Omental fat pad (tissue), 4 donors: ENCODE data around the gene PCSK9. TPM values are rescaled to one million over a fixed set of nuclear protein-coding genes. Genes with fewer than 3 reads are reported as not detected.

Source experiments
- ATAC-seq: fragments of 150-250 bp; one replicate; pipeline ENCODE4 v1.9.1; 2016; ENCODE audit warnings: mild to moderate bottlenecking, moderate library complexity; ENCODE audit not compliant: low FRiP score
- DNase-seq: peaks from one replicate; pipeline ENCODE4 v3.0.0-alpha.2; 2019; ENCODE audit warnings: low spot score
- total RNA-seq, 4 donors: library from RNA; depleted of rRNA; stranded (reverse); fragments of >200 nt; gene quantifications; one replicate each; pipeline ENCODE4 v1.1.0, GENCODE V29; 2016
- TF ChIP-seq, protein P1 (sequence below), 3 donors: fragments of 450-650 bp; IDR thresholded peaks; one replicate each; pipeline ENCODE4 v1.5.1; 2016 to 2017; ENCODE audit warnings: antibody characterized with exemption in 3 of 3, mild to moderate bottlenecking in 3 of 3, moderate library complexity in 2 of 3

Gene PCSK9
- total RNA-seq, 4 donors from 2014 or later: 0.56 to 0.95 (median 0.80) TPM

GRCh38 chr1:55048453-55049270, 9.3 kb downstream of the PCSK9 start:
- TF ChIP-seq, protein P1, sequence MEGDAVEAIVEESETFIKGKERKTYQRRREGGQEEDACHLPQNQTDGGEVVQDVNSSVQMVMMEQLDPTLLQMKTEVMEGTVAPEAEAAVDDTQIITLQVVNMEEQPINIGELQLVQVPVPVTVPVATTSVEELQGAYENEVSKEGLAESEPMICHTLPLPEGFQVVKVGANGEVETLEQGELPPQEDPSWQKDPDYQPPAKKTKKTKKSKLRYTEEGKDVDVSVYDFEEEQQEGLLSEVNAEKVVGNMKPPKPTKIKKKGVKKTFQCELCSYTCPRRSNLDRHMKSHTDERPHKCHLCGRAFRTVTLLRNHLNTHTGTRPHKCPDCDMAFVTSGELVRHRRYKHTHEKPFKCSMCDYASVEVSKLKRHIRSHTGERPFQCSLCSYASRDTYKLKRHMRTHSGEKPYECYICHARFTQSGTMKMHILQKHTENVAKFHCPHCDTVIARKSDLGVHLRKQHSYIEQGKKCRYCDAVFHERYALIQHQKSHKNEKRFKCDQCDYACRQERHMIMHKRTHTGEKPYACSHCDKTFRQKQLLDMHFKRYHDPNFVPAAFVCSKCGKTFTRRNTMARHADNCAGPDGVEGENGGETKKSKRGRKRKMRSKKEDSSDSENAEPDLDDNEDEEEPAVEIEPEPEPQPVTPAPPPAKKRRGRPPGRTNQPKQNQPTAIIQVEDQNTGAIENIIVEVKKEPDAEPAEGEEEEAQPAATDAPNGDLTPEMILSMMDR (IDR thresholded peaks at IDR 0.05): no peak
- ATAC-seq (no peak), DNase-seq (no peak)

- no peak for ATAC-seq
- TF ChIP-seq, protein P1 (IDR thresholded peaks at IDR 0.05): no peak
- DNase-seq: no peak
These were observed 10.0 kb downstream of the PCSK9 start for GRCh38 chr1:55049271-55049913.

DNA sequence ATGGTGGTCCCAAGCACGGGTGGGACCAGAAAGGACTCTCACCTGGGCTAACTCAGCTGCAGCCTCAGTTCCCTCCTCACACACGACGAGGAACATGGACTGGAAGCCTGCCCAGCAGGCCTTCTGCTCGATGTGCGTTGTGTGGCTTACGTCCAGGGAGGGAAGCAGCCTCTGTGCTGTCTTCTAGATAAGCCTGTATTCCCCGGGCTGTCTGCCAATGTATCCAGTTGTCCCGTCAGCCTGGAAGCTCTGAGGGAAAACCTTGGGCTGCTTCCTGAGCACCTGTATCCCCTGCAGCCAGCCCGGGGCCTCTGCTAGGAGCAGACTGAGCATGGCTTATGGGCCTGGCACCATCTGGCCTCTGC, 10.5 kb downstream of the PCSK9 start:
- no peak for DNase-seq
- TF ChIP-seq, protein P1 (IDR thresholded peaks at IDR 0.05): no peak
- no peak for ATAC-seq

GRCh38 chr1:55050283-55050682, 10.9 kb downstream of the PCSK9 start:
- TF ChIP-seq, protein P1 (IDR thresholded peaks at IDR 0.05): no peak
- DNase-seq (no peak), ATAC-seq (no peak)

- DNase-seq: no peak
- TF ChIP-seq, protein P1 (IDR thresholded peaks at IDR 0.05): no peak
- ATAC-seq: no peak
These were observed 11.8 kb downstream of the PCSK9 start for GRCh38 chr1:55051169-55051568.

DNA sequence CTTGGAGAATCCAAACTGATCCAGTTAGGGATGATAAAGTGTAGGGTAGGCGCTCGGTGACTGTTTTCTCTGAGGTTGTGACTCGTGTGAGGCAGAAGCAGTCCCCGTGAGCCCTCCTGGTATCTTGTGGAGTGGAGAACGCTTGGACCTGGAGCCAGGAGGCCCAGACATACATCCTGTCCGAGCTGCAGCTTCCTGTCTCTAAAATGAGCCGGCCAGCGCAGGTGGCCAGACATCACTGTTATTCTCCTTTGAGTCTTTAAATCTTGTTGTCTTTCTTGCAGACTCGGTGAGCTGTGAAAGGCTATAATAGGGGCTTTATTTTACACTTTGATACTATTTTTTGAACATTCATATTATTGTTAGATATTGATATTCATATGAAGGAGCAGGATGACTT, 12.3 kb downstream of the PCSK9 start:
- no peak for ATAC-seq
- TF ChIP-seq, protein P1 (IDR thresholded peaks at IDR 0.05): no peak
- DNase-seq: no peak
